GM19099 (cell line): Measurements from ENCODE around the gene PRDX4.

Experiments used
- POLR2A ChIP-seq: IDR thresholded peaks from 3 replicates; pipeline ENCODE4 v1.6.1; 2011; ENCODE audit warnings: low read depth; ENCODE audit not compliant: insufficient read length; ENCODE audit errors: extremely low read depth

Gene PRDX4

DNA sequence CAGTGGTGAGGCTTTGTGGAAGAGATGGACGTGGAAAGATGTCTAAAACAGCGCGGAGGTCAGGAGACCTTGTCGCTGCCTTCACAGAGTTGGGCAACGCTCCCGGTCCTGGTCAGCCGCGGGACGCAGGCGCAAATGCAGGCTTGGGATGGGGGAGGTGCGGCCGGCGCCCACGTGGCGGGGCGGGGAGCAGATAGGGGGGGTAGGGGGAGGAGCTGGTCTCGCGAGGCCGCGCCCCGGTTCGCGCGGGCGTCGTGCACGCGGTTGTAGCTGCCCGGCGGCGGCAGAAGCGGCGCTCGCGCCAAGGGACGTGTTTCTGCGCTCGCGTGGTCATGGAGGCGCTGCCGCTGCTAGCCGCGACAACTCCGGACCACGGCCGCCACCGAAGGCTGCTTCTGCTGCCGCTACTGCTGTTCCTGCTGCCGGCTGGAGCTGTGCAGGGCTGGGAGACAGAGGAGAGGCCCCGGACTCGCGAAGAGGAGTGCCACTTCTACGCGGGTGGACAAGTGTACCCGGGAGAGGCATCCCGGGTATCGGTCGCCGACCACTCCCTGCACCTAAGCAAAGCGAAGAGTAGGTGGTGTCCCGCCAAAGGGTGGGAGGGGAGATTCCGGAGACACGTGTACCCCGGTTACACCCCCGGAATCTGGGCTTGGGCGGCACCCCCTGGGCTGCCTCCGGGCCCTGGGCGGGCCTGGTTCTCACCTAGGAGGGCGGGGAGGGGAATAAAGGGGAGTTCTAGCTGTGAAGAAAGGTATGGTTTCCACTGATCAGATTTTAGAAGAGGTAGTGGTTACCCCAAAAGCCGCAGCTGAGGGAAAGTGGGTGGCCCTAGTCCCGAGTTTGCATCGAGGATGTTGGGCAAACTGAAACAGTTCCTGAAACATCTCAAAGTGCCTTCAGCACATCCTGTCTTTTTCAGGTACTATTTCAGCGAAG is at the start of gene PRDX4:
Gene PRDX4 (plus strand): TSS at position 255 of the 939 bp plus-strand sequence. CDS start 78 bp downstream, at position 333.
- peak; percentile 68 for TF ChIP-seq POLR2A

DNA sequence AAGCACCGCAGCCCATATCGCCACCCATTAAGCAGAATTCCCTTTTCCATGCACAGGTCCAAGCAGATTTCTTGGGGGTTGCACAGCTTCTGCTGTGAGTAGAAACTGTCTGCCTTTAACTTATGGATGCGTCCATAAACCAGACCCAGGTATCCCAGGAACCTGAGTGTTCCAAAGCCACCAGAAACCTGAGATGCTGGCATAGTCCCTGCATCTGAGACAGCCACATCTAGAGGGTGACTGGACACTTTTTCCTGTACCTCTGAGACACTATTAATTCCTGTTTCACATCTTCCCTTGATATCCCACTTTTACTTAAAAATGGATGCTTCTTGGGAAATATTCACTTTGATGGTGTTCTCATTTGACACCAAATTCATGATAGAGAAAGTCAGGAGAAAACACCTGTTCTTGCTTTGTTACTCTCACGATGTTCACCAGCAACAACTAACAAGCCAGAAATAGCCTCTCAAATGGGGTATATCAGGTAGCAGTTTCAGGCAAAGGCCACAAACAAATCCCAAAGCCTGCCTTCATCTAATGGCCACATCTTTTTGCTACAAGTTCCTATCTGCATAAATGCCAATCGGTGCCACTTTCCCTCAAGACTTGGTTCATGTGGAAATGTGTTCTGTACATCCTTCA is 45.5 kb upstream of the PRDX4 start:
- no peak for TF ChIP-seq POLR2A

DNA sequence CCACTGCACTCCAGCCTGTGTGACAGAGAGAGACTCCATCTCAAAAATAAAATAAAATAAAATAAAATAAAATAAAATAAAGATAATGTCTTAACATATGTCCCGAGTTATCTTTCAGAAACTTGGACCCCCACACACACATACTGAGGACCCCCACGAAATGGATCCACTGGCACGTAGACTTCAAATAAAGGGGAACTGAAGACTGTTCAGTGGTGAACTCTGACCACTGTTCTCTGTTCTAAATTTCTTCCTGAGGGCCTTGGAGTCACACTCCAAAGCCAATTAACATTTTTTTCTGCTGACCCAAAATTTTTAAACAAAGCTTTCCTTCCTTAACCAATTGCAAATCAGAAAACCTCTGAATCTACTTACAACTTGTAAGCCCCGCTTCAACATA is 43.5 kb upstream of the PRDX4 start:
- no peak for TF ChIP-seq POLR2A

DNA sequence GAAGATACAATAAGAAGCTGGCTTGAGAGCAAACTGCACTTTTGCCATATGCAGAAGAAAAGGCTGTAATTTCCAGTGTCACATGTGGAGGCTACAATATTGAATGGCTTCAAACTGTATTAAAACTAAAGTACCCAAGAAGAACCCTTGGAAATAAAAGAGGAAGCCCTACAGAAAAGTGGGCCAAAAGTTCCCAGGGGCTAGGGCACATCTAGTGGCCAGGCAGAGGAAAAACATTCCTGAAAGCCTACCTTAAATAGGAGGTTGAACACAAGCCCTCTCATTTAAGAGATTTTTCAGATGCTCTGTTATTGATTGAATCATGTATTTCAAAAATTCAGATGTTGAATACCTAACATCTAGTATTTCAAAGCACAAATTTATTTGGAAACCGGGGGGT is 40.6 kb upstream of the PRDX4 start:
- TF ChIP-seq POLR2A = no peak

DNA sequence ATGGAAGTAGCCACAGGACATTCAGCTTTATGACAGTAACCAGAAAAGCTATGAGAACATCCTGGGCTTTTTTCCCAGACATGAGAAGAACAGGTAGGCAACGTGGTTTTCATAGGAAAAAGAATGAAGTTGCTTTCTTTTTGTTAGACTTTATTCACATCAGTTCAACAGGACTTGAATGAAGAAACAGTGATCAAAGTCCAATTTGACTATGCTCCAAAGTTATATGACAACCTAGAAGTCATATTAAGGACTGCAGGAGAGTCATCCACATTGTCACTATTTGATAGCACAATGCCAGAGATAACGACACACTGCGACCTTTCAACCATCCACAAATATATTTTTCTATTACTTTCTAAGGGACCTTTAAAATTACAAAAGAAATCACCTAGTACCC is 39.2 kb upstream of the PRDX4 start:
- TF ChIP-seq POLR2A = no peak

DNA sequence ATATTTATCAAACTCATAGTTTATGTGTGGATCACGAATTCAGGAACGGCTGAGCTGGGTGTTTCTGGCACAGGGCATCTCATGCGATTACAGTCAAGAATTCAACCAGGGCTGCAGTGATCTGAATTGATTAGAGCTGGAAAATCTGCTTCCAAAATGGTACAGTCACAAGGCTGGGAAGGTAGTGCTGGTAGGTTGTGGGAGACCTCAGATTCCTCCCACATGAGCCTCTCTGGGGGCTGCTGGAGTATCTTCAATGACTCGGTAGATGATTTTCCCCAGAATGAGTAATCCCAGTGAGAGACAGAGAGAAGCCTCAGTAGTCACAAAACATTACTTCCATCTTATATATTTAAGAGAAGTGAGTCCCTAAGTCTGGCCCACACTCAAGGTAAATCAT is 36.2 kb upstream of the PRDX4 start:
- no peak for TF ChIP-seq POLR2A

DNA sequence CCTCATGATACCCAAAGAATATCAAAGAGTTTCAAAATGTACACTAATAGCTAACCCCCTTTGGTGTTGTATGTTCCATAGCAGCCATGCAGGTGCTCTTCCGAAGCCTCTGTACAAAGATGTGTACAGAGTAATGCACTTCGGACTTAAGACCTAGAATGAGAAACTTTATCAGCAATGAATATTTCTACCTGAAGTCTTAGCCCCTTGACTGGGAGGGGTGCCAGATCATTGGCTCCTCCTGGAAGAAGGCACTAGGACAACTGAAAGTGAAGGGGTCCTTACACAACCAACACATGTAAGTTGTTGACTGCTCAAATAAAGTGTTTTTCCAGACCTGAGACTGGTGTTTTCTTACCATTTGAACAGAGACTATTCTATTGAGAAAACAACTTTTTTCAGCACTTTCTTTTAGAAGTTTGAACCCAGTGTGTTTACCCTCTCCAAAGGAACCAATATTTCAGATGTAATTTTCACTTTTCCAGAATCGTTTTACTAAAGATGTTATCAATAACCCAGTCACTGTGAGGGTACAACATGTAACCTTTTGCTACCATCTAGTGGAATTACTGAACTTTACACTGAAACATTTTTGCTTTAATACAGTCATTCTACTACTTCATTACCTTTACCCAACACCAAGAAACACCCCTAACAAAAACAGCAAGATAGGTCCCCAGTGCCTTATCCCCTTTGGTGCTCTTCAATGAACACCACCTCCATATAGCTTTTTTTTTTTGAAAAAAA is 33.3 kb upstream of the PRDX4 start:
- no peak for TF ChIP-seq POLR2A

DNA sequence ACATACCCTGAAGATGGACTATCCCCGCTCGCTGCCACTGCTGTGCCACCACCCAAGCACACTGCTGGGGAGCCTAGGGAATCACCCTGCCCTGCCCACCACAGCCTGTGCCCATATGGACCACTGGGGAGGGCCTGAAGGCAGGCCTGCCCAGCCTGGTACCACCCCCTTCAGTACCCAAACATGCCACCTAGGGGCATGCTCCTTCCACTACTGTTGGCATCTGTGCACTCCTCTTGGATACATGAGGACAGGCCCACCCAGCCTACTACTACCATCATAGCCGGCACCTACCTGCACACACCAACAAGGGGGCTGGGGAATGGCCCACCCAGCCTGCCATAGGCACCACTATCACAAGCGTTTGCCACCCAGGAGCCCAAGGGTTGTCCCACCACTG is 30.1 kb upstream of the PRDX4 start:
- no peak for TF ChIP-seq POLR2A

DNA sequence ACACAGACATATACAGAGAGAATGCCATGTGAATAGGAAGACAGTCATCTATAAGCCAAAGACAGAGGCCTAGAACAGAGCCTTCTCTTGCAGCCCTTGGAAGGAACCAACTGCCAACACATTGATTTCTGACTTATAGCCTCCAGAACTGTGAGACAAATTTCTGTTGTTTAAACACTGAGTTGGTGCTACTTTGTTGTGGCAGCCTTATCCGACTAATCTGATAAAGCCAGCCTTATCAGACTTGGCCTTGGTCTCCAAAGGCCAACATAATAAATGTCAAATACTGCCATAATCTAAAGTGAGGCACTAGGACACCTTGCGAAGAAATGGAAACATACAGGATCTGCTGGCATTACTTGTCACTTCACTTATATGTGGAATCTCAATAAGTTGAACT is 24.3 kb upstream of the PRDX4 start:
- no peak for TF ChIP-seq POLR2A

DNA sequence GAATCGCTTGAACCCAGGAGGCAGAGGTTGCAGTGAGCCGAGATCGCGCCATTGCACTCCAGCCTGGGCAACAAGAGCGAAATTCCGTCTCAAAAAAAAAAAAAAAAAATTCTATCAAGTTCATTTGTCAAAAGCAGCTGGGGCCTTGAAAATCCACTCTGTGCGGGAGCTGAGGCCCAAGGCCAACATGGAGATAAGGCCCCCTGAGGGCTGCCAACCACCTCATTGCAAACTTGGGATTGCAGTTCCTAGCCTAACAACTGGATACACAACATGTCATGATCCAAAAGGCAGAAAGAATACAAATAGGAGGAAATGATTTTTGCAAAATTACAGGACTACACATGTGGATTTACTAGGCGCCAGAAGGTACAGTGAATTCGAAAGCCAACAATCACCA is 22.5 kb upstream of the PRDX4 start:
- no peak for TF ChIP-seq POLR2A

DNA sequence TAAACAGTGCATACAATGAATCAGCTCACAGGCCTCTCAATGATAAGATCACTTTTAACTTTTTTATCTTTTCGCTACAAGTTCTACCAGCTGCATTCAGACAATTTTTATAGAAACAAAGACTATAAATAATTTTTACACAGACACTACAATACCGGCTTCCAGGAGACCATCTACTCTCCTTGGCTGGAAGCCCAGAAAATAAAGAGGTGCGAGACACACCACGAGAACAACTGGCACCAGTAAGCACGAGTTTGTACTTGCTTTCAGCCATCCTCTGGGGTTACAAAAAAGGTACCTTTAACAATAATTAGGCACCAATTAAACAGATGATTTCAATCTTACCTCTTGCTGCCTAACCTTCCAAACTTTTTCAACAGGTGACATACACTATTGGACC is 11.2 kb upstream of the PRDX4 start:
- TF ChIP-seq POLR2A = no peak

DNA sequence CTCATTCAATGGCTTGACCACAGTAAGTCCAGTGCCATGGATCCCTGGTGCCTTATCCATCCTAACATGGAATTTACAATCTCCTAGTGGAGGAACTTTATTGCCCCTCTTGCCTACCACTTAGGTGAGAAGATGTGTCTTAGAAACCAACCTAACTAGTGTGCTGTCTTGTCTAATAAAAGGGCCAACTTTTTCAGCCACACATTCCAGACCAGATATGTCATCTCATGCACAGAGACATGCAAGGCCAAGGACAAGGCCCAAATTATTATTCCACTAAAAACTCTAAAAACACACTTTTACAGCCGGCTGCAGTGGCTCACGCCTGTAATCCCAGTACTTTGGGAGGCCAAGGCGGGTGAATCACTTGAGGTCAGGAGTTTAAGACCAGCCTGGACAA is 10.6 kb upstream of the PRDX4 start:
- TF ChIP-seq POLR2A = no peak

DNA sequence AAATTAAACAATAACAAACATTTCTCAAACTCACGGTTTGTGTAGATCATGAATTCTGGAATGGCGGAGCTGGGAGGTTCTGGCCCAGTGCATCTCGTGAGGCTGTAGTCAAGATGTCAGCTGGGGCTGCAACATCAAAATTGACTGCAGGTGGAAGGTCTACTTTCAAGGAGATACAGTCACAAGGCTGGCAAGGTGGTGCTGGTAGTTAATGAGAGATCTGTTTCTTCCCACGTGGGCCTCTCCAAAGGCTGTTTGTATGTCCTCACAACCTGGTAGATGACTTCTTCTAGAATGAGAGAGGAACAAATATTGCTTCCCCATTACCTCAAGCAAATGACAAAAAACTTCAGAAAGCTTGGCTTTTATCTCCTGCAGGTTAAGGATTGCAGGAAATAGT is 8.0 kb upstream of the PRDX4 start:
- no peak for TF ChIP-seq POLR2A

DNA sequence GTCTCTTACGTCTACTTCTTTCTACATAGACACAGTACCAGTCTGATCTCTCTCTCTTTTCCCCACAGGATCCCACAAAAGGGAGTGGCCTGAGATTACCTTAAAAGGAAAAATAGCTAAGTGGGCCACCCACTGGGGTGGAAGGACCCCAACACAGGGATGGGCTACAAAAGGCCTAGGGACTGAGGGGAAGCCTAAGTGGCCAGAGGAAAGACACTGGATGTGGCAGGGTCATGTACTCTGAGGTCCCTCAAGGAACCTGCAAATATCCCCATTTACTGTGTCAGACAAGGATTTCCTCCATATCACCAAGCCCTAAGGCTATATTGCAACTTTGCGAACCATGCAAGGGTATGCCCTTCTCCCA is 6.5 kb upstream of the PRDX4 start:
- no peak for TF ChIP-seq POLR2A

DNA sequence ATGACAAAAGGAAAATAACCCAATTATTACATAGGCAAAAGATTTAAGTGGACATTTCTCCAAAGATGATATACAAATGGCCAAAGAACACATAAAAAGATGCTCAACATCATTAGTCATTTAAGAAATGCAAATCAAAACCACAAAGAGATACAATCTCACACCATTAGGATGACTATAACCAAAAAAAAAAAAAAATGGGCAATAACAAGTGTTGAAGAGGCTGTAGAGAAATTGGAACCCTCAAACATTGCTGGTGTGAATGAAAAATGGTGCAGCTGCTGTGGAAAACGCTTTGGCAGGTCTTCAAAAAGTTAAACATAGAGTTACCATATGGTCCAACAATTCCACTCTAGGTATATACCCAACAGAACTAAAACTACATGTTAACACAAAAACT is 5.6 kb upstream of the PRDX4 start:
- TF ChIP-seq POLR2A = no peak

DNA sequence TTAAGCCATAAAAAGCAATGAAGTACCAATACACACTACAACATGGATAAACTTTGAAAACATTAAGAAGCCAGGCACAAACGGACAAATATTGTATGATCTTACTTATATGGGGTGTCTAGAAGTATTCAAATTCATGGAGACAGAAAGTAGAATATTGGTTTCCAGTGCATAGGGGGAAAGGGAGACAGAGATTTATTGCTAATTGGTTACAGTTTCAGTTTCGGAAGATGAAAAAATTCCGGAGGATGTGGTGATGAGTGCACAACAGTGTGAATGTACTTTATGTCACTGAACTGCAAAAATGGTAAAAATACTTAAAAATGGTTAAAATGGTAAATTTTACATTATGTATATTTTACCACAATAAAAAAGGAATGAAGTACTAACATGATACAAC is 5.1 kb upstream of the PRDX4 start:
- TF ChIP-seq POLR2A = no peak
